H54 (cell line): Measurements from ENCODE around the gene SPINK9.
"Not testable (repeated sequence)": the region's sequence is repeated elsewhere in the genome, so short reads cannot be mapped to it uniquely, and the experiment has no call there.

ENCODE experiments used
- DNase-seq: peaks from one replicate; pipeline ENCODE4 v3.0.0; 2011; ENCODE audit warnings: low spot score, mixed read lengths; ENCODE audit not compliant: insufficient read length
- FAIRE-seq: peaks from 3 replicates; lab custom pipeline; 2011; peaks lifted over from hg19 to GRCh38; lab: Jason Lieb, UNC
- POLR2A ChIP-seq: IDR thresholded peaks from 2 replicates; pipeline ENCODE4 v1.6.1; 2011; ENCODE audit warnings: low read depth, mild to moderate bottlenecking, low read length

SPINK9 gene

GRCh38 chr5:148335259-148335658, at the start of gene SPINK9:
Gene SPINK9, plus strand, starts transcription at chr5:148335559. Its CDS starts 55 bp downstream, at chr5:148335614.
- DNase-seq = no peak
- FAIRE-seq = no peak
- TF ChIP-seq POLR2A = no peak

GRCh38 chr5:148290271-148291195, 44.8 kb upstream of the SPINK9 start:
- no peak for TF ChIP-seq POLR2A
- DNase-seq = no peak
- no peak for FAIRE-seq

- DNase-seq (no peak), FAIRE-seq (no peak)
These were observed 37.6 kb upstream of the SPINK9 start for GRCh38 chr5:148297731-148298130.

GRCh38 chr5:148306446-148306845, 28.9 kb upstream of the SPINK9 start:
- FAIRE-seq = no peak
- TF ChIP-seq POLR2A = no peak
- DNase-seq = no peak

More at GRCh38 chr5:148297731-148298130, 37.6 kb upstream of the SPINK9 start:
- no peak for TF ChIP-seq POLR2A

- no peak for TF ChIP-seq POLR2A
- no peak for DNase-seq
- no peak for FAIRE-seq
These were observed 26.3 kb upstream of the SPINK9 start for GRCh38 chr5:148309019-148309418.

- TF ChIP-seq POLR2A = no peak
- DNase-seq (no peak), FAIRE-seq (no peak)
These were observed 25.6 kb upstream of the SPINK9 start for GRCh38 chr5:148309746-148310145.

- TF ChIP-seq POLR2A = no peak
- DNase-seq (no peak), FAIRE-seq (no peak)
These were observed 23.9 kb upstream of the SPINK9 start for GRCh38 chr5:148311484-148311883.

- DNase-seq (no peak), FAIRE-seq (no peak)
- no peak for TF ChIP-seq POLR2A
These were observed 23.2 kb upstream of the SPINK9 start, which contains the start of gene SPINK7 for GRCh38 chr5:148312153-148312552. Gene SPINK7, plus strand, starts transcription at chr5:148312423. Its CDS starts 61 bp downstream, at chr5:148312484.

GRCh38 chr5:148314187-148314586, 21.2 kb upstream of the SPINK9 start:
- DNase-seq (no peak), FAIRE-seq (no peak)
- no peak for TF ChIP-seq POLR2A

- no peak for DNase-seq
- no peak for TF ChIP-seq POLR2A
- no peak for FAIRE-seq
These were observed 20.6 kb upstream of the SPINK9 start for GRCh38 chr5:148314731-148315130.

GRCh38 chr5:148320011-148320963, 15.1 kb upstream of the SPINK9 start:
- DNase-seq, FAIRE-seq: not testable (repeated sequence)

- FAIRE-seq (no peak), DNase-seq (no peak)
- TF ChIP-seq POLR2A = no peak
These were observed 2.0 kb upstream of the SPINK9 start for GRCh38 chr5:148333262-148333849.

- no peak for FAIRE-seq
- no peak for DNase-seq
- no peak for TF ChIP-seq POLR2A
These were observed 1.5 kb downstream of the SPINK9 start for GRCh38 chr5:148336704-148337435.
